Measurements from ENCODE around the gene LAMA3. TPM values are rescaled to one million over a fixed set of nuclear protein-coding genes. Genes with fewer than 3 reads are reported as not detected.

Gene LAMA3
- total RNA-seq, 1 experiment from 2014 or later: 8.1 TPM

- H3K27ac ChIP-seq (ENCODE audit: low read length): no peak overlapping the region
- ChIA-PET CTCF (no interaction called here), POLR2A (no interaction called here)
- no peak for DNase-seq (ENCODE audit: low read depth, low spot score)
- no peaks in the 10 kb centered on the region for H3K27me3 ChIP-seq (ENCODE audit: control insufficient read depth, insufficient read depth, low read length)
- no peaks in the 10 kb centered on the region for H3K9me3 ChIP-seq (ENCODE audit: control insufficient read depth, insufficient read depth, low read depth, low read length)
- no peaks in the 10 kb centered on the region for H3K36me3 ChIP-seq (ENCODE audit: control insufficient read depth, insufficient read depth, low read length)
- BruUV-seq (replicated peaks): no TSS peak
- no peak for ATAC-seq
- in situ Hi-C loops (cut with HindIII; ENCODE audit: low pct_unique_long_range_greater_than_20kb, low sequenced_read_pairs) (no loop called here), intact Hi-C loops (cut with micrococcal nuclease; ENCODE audit: unreplicated experiment) (no loop called here)
- no peak for TF ChIP-seq TCF7L2 (IDR thresholded peaks at IDR 0.05; ENCODE audit: low read depth, low read length)
- H3K4me1 ChIP-seq (ENCODE audit: control insufficient read depth, insufficient read depth, low read length): no peaks in the 10 kb centered on the region
- no peak overlapping the region for H3K4me3 ChIP-seq (ENCODE audit: low read depth in 2 of 2, low read length in 2 of 2)
Measured at GRCh38 chr18:23883277-23883790, 194.1 kb downstream of the LAMA3 start.

GRCh38 chr18:23884681-23885375 lies 195.6 kb downstream of the LAMA3 start:
- no peaks in the 10 kb centered on the region for H3K4me1 ChIP-seq (ENCODE audit: control insufficient read depth, insufficient read depth, low read length)
- DNase-seq (ENCODE audit: low read depth, low spot score) (no peak), ATAC-seq (no peak)
- in situ Hi-C loops (cut with HindIII; ENCODE audit: low pct_unique_long_range_greater_than_20kb, low sequenced_read_pairs): no loop called here
- intact Hi-C loops (cut with micrococcal nuclease; ENCODE audit: unreplicated experiment): no loop called here
- H3K27ac ChIP-seq (ENCODE audit: low read length): no peak overlapping the region
- H3K9me3 ChIP-seq (ENCODE audit: control insufficient read depth, insufficient read depth, low read depth, low read length): no peaks in the 10 kb centered on the region
- ChIA-PET POLR2A (no interaction called here), CTCF (no interaction called here)
- TF ChIP-seq REST (IDR thresholded peaks at IDR 0.05; ENCODE audit: insufficient read depth in 1 of 2, low read depth in 2 of 2, low read length in 1 of 2): no peak
- no peak for TF ChIP-seq POLR2AphosphoS5 (IDR thresholded peaks at IDR 0.05; ENCODE audit: low read depth, low read length)
- TF ChIP-seq SIN3A (IDR thresholded peaks at IDR 0.05; ENCODE audit: borderline replicate concordance, insufficient read depth, low read depth, low read length): no peak
- TF ChIP-seq CTCF (IDR thresholded peaks at IDR 0.05): no peak
- TF ChIP-seq TCF7L2 (IDR thresholded peaks at IDR 0.05; ENCODE audit: low read depth, low read length): no peak
- no TSS peak for BruUV-seq (replicated peaks)
- H3K36me3 ChIP-seq (ENCODE audit: control insufficient read depth, insufficient read depth, low read length): no peaks in the 10 kb centered on the region
- H3K27me3 ChIP-seq (ENCODE audit: control insufficient read depth, insufficient read depth, low read length): no peaks in the 10 kb centered on the region; the same call in 1 of the 2 replicates
- no peak overlapping the region for H3K4me3 ChIP-seq (ENCODE audit: low read depth in 2 of 2, low read length in 2 of 2)

GRCh38 chr18:23885750-23886149 lies 196.5 kb downstream of the LAMA3 start:
- CTCF ChIA-PET: no interaction called here
- Histone ChIP-seq H3K27ac (ENCODE audit: low read length) (no peak overlapping the region), H3K36me3 (ENCODE audit: control insufficient read depth, insufficient read depth, low read length) (no peaks in the 10 kb centered on the region), H3K4me1 (ENCODE audit: control insufficient read depth, insufficient read depth, low read length) (no peaks in the 10 kb centered on the region), H3K9me3 (ENCODE audit: control insufficient read depth, insufficient read depth, low read depth, low read length) (no peaks in the 10 kb centered on the region), H3K4me3 (ENCODE audit: low read depth in 2 of 2, low read length in 2 of 2) (no peak overlapping the region), H3K27me3 (ENCODE audit: control insufficient read depth, insufficient read depth, low read length) (no peaks in the 10 kb centered on the region; the same call in 1 of the 2 replicates)
- intact Hi-C loops (cut with micrococcal nuclease; ENCODE audit: unreplicated experiment): no loop called here
- POLR2A ChIA-PET: no interaction called here
- no peak for TF ChIP-seq SIN3A (IDR thresholded peaks at IDR 0.05; ENCODE audit: borderline replicate concordance, insufficient read depth, low read depth, low read length)
- ATAC-seq (no peak), DNase-seq (ENCODE audit: low read depth, low spot score) (no peak)
- BruUV-seq (replicated peaks): no TSS peak
- in situ Hi-C loops (cut with HindIII; ENCODE audit: low pct_unique_long_range_greater_than_20kb, low sequenced_read_pairs): no loop called here

All from Panc1 (cell line).